Testis (tissue), 5 donors: ENCODE measurements around the gene NCBP3. TPM values are rescaled to one million over a fixed set of nuclear protein-coding genes. Genes with fewer than 3 reads are reported as not detected.

Experiments used
- DNase-seq: peaks from one replicate; pipeline ENCODE4 v3.0.0-alpha.2; 2019
- H3K27ac ChIP-seq, 2 donors: fragments of 200-600 bp; sonication (generic); one replicate each; pipeline ENCODE4 v1.5.1; 2019
- H3K27me3 ChIP-seq: fragments of 200-600 bp; sonication (generic); one replicate; pipeline ENCODE4 v1.5.1; 2019
- H3K36me3 ChIP-seq: fragments of 200-600 bp; sonication (generic); one replicate; pipeline ENCODE4 v1.5.1; 2017; ENCODE audit warnings: low read depth; ENCODE audit errors: missing control alignments
- H3K4me1 ChIP-seq: fragments of 200-600 bp; sonication (generic); one replicate; pipeline ENCODE4 v1.5.1; 2019
- H3K4me3 ChIP-seq, 2 donors: fragments of 200-600 bp; sonication (generic); one replicate each; pipeline ENCODE4 v1.5.1; 2017 to 2019
- H3K9me3 ChIP-seq: fragments of 200-600 bp; sonication (generic); one replicate; pipeline ENCODE4 v1.5.1; 2017
- POLR2A ChIP-seq: fragments of 450-650 bp; IDR thresholded peaks from one replicate; pipeline ENCODE4 v1.6.1; 2017; ENCODE audit warnings: antibody characterized with exemption, mild to moderate bottlenecking, moderate library complexity
- WGBS, 2 donors: methylation state at CpG; one replicate each; pipeline ENCODE4 v1.1.5; 2018; 5-methylcytosine and 5-hydroxymethylcytosine counted together
- intact Hi-C: fragments of 100-400 bp; cut with DNase I; formaldehyde crosslinking; loops from one replicate; pipeline ENCODE4 v1.15.1; 2023; ENCODE audit warnings: low total_unique reads
- long read RNA-seq, 2 donors: transcript quantifications; one replicate each; lab custom pipeline, GENCODE V29; 2026
- polyA plus RNA-seq: library from polyadenylated mRNA; stranded (reverse); fragments of 350-450 nt; fragmentation: Illumina TruSeq; extraction: RNeasy Lipid Tissue Mini Kit (QIAGEN cat#74804); gene quantifications from one replicate; pipeline ENCODE4 v1.2.3, GENCODE V29; 2014; ENCODE audit warnings: low read depth, low replicate concordance; ENCODE audit not compliant: insufficient read depth
- total RNA-seq, 2 donors: library from RNA; depleted of rRNA; stranded (reverse); fragments of >200 nt; gene quantifications; one replicate each; pipeline ENCODE4 v1.2.3, GENCODE V29; 2016
- TF ChIP-seq, protein P1 (sequence below), 3 experiments: fragments of 450-650 bp in 2 of 3; fragments of 200-600 bp in 1 of 3; sonication (generic) in 1 of 3; IDR thresholded peaks; one replicate each; pipeline ENCODE4 v1.5.1; 2016 to 2019; ENCODE audit warnings: antibody characterized with exemption in 3 of 3, mild to moderate bottlenecking in 2 of 3, moderate library complexity in 1 of 3

The NCBP3 gene
- total RNA-seq: 10 to 100 TPM; 37.2 to 37.7 TPM
- 61.6 TPM for polyA plus RNA-seq
- long read RNA-seq, donor 1, full-length matches to known transcripts: 6 of 6 reads
- long read RNA-seq, donor 1, partial matches to known transcripts: 0 of 6 reads
- long read RNA-seq, donor 1, other reads (novel, unspliced or antisense): 0 of 6 reads
- long read RNA-seq, donor 2, partial matches to known transcripts: 0 of 1 reads
- long read RNA-seq, donor 2, other reads (novel, unspliced or antisense): 0 of 1 reads

- TF ChIP-seq, protein P1, sequence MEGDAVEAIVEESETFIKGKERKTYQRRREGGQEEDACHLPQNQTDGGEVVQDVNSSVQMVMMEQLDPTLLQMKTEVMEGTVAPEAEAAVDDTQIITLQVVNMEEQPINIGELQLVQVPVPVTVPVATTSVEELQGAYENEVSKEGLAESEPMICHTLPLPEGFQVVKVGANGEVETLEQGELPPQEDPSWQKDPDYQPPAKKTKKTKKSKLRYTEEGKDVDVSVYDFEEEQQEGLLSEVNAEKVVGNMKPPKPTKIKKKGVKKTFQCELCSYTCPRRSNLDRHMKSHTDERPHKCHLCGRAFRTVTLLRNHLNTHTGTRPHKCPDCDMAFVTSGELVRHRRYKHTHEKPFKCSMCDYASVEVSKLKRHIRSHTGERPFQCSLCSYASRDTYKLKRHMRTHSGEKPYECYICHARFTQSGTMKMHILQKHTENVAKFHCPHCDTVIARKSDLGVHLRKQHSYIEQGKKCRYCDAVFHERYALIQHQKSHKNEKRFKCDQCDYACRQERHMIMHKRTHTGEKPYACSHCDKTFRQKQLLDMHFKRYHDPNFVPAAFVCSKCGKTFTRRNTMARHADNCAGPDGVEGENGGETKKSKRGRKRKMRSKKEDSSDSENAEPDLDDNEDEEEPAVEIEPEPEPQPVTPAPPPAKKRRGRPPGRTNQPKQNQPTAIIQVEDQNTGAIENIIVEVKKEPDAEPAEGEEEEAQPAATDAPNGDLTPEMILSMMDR (IDR thresholded peaks at IDR 0.05): peak; percentile 98
- no peak for TF ChIP-seq POLR2A
- peak within 1 kb of the TSS; percentile 92 to 97 for H3K4me3 ChIP-seq
- intact Hi-C loops: no loop called here
- peak within 1 kb of the TSS; percentile 80 to 88 for H3K27ac ChIP-seq
- DNase-seq: peak; percentile 93
- H3K9me3 ChIP-seq: no peaks in the 10 kb centered on the region
- WGBS, 2 donors: 0% methylated on average over 23 to 75 of the region's 76 CpGs
- no peaks in the 10 kb centered on the region for H3K36me3 ChIP-seq
- H3K4me1 ChIP-seq: peaks cover 7% of the 10 kb centered on the region
- H3K27me3 ChIP-seq: no peaks in the 10 kb centered on the region
Measured at GRCh38 chr17:3845621-3846436, at the start of gene NCBP3. TSS of gene NCBP3 (minus strand) at chr17:3846246. CDS start at chr17:3846223, 23 bp downstream.

DNA sequence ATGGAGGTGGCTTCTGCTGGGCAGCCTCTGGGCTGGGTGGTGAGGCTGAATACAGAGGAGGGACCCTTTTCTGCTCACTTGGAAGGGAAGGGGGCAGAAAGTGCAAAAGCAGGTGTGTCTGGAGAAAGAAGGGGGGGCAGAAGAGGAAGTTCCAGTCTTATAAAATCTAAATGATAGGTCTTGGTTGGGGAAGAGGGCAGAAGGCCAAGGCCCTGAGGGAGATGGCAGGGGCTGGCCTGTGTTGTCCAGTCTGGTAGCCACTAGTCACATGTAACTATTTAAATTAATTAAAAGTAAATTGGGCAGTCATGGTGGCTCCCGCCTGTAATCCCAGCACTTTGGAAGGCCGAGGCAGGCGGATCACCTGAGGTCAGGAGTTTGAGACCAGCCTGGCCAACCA is 49.3 kb upstream of the NCBP3 start:
- no peaks in the 10 kb centered on the region for H3K9me3 ChIP-seq
- peak overlapping the region; percentile 62 to 74 for H3K27ac ChIP-seq
- WGBS, 2 donors: 84 to 95% methylated on average over 3 of the region's 3 CpGs
- intact Hi-C loops: no loop called here
- no peak for TF ChIP-seq POLR2A
- H3K4me3 ChIP-seq: no peak overlapping the region
- peaks cover 45% of the 10 kb centered on the region for H3K4me1 ChIP-seq
- no peaks in the 10 kb centered on the region for H3K36me3 ChIP-seq
- no peaks in the 10 kb centered on the region for H3K27me3 ChIP-seq
- DNase-seq: no peak

GRCh38 chr17:3894911-3895343 is 48.9 kb upstream of the NCBP3 start:
- H3K9me3 ChIP-seq: no peaks in the 10 kb centered on the region
- H3K36me3 ChIP-seq: no peaks in the 10 kb centered on the region
- H3K4me3 ChIP-seq: no peak overlapping the region
- peaks cover 49% of the 10 kb centered on the region for H3K4me1 ChIP-seq
- no peak for DNase-seq
- TF ChIP-seq POLR2A: no peak
- TF ChIP-seq, protein P1 (IDR thresholded peaks at IDR 0.05): no peak
- WGBS, 2 donors: 32% methylated on average over 2 of the region's 2 CpGs
- H3K27me3 ChIP-seq: no peaks in the 10 kb centered on the region
- intact Hi-C loops: no loop called here
- peak overlapping the region; percentile 62 to 74 for H3K27ac ChIP-seq

GRCh38 chr17:3894188-3894587 is 48.1 kb upstream of the NCBP3 start:
- TF ChIP-seq, protein P1 (IDR thresholded peaks at IDR 0.05): no peak
- no peak for TF ChIP-seq POLR2A
- Histone ChIP-seq H3K4me3 (no peak overlapping the region), H3K27ac (peak overlapping the region; percentile 74 to 75), H3K9me3 (no peaks in the 10 kb centered on the region), H3K27me3 (no peaks in the 10 kb centered on the region), H3K4me1 (peaks cover 53% of the 10 kb centered on the region), H3K36me3 (no peaks in the 10 kb centered on the region)
- WGBS, 2 donors: 81 to 88% methylated on average over 3 to 5 of the region's 5 CpGs
- intact Hi-C loops: no loop called here
- no peak for DNase-seq

- no peak for DNase-seq
- intact Hi-C loops: no loop called here
- Histone ChIP-seq H3K36me3 (no peaks in the 10 kb centered on the region), H3K4me3 (peak overlapping the region; percentile 46 to 70), H3K4me1 (peaks cover 56% of the 10 kb centered on the region), H3K27ac (peak overlapping the region; percentile 74 to 75), H3K9me3 (no peaks in the 10 kb centered on the region), H3K27me3 (no peaks in the 10 kb centered on the region)
- no peak for TF ChIP-seq POLR2A
- TF ChIP-seq, protein P1 (IDR thresholded peaks at IDR 0.05): no peak
- 47 to 59% methylated on average over 7 of the region's 7 CpGs for WGBS, 2 donors
Measured at GRCh38 chr17:3893720-3894116, 47.7 kb upstream of the NCBP3 start.
